Erythroblast (primary cell): ENCODE measurements around the gene ASAH2.

Experiments used
- DNase-seq, 2 experiments: peaks; one replicate each; lab custom pipeline; 2025; lab: John Stamatoyannopoulos, UW
- GATA1 ChIP-seq: IDR thresholded peaks from 2 replicates; pipeline ENCODE4 v1.6.1; 2011; ENCODE audit warnings: low read depth, mild to moderate bottlenecking, control low read depth, low read length, moderate library complexity
- POLR2A ChIP-seq: IDR thresholded peaks from 2 replicates; pipeline ENCODE4 v1.6.1; 2011; ENCODE audit warnings: mild to moderate bottlenecking, low read length

Gene ASAH2

GRCh38 chr10:50251394-50251793 lies at the start of gene ASAH2:
Gene ASAH2 (minus strand): TSS chr10:50251516. CDS start chr10:50248610, 2,906 bp downstream.
- TF ChIP-seq POLR2A, result no peak
- TF ChIP-seq GATA1, result no peak
- no peak for DNase-seq

DNA sequence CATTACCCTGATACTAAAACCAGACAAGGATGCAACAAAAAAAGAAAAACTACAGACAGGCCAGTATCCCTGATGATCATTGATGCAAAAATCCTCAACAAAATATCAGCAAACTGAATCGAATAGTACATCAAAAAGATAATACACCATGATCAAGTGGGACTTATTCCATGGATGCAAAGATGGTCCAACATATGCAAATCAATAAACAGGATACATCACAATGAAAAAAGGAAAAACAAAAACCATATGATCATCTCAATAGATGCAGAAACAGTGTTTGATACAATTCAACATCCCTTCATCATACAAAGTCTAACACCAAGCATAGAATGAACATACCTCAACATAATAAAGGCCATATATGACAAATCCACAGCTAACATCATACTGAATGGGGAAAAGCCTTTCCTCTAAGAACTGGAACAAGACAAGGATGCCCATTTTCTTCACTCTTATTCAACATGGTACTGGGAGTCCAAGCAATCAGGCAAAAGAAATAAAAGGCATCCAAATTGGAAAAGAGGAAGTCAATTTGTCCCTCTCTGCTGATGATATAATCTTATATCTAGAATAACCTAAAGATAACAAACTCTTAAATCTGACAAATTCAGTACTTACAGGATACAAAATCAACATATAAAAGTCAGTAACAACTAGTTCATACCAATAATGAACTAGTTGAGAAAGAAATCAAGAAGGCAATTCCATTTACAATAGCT lies 48.8 kb upstream of the ASAH2 start:
- no peak for TF ChIP-seq GATA1
- no peak for TF ChIP-seq POLR2A
- DNase-seq, result no peak

DNA sequence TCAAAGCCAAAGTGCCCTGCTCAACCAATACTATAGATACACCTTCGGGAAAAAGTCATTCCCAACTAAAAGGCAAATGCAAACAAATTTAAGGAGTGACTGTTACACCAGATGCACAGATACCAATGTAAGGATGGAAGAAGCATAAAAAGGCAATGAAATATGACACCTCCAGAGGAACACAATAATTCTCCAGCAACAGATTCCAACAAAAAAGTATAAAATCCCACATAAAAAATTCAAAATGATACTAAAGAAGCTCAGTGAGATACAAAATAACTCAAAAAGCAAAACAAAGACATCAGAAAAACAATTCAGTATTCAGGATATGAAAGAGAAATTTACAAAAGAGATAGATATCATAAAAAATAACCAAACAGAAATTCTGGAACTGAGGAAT lies 44.1 kb upstream of the ASAH2 start:
- no peak for DNase-seq
- TF ChIP-seq GATA1 (no peak), POLR2A (no peak)

DNA sequence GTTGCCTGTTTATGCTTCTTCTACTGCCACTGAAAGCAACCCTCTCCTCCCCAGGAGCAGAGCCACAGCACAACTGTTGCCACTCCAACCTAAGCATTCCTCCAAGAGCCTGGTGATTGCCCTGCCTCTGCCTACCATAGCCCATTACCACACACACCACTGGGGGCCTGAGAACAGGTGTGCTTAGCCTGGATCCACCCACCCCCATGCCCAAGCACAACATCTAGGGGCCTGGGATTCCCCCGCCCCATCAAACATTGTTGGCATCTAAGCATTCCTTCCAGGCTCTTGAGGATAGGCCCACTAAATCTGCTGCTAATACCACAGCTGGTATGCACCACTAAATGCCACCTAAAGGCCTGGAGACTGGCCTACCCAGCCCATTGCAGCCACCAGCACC lies 43.3 kb upstream of the ASAH2 start:
- TF ChIP-seq GATA1, result no peak
- TF ChIP-seq POLR2A, result no peak
- no peak for DNase-seq

DNA sequence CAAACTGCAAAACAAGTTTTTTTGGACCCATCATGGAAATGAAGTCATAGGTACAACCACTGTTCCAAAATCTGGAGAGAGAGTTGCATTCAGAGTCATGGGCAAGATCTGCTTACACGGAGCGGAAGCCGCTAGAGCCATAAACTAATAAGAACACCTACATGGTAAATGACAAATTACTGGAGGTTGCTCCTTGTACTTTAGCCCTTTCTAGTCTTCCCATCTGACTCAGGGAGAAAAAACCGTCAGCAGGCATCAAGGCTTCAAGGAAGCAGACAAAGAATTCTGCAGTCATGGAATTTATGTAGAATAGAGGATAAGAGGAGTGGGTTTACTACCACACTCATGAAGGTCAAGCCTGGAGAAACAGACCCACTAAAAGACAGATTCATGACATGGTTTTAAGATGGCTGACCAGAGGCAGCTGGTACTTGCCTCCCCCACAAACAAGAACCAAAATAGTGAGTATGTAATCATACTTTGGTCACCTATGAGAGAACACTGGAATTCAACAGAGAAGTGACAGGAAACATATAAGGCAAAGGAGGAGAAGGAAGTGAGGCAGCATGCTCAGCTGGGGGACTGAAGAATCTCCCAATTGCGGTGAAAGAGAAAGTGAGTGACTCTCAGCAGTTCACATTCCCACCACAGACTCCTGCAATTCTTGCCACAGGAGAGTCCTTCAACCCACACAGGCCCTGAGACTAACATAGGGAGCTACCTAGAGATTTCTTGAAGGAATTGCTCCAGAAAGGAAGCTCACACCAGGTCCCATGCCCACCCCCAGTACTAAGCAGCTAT lies 42.4 kb upstream of the ASAH2 start:
- no peak for DNase-seq
- TF ChIP-seq GATA1, result no peak
- TF ChIP-seq POLR2A, result no peak

DNA sequence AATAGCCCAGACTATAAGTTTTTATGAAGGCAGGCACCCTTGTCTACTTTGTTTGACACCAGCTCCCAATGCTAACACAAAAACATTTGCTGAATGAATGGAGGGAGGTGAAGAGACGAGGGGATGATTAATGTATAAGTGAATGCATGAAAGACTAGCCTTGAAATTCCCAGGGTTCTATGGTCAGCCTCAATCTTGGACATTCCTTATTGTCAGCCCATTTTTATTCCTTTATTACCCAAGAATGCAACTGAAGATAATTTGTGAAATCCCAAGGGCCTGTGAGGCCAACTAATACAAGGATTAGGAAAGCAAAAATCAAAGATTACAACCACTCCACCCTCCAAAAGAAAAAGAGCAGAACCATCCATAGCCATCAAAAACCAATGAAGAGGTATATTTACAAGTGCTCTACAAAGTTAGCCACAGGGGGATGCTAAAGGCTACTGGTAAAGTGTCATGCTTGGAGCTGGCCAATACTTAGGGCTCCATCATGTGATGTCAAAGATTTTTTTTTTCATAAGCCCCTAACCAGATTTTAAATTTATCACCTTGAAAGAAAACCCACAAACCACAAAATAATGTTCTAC lies 40.0 kb upstream of the ASAH2 start:
- peak; percentile 35 to 48 for DNase-seq
- TF ChIP-seq GATA1 (no peak), POLR2A (no peak)

- no peak for DNase-seq
- TF ChIP-seq GATA1 (no peak), POLR2A (no peak)
Measured at GRCh38 chr10:50289196-50289595, 37.9 kb upstream of the ASAH2 start.

DNA sequence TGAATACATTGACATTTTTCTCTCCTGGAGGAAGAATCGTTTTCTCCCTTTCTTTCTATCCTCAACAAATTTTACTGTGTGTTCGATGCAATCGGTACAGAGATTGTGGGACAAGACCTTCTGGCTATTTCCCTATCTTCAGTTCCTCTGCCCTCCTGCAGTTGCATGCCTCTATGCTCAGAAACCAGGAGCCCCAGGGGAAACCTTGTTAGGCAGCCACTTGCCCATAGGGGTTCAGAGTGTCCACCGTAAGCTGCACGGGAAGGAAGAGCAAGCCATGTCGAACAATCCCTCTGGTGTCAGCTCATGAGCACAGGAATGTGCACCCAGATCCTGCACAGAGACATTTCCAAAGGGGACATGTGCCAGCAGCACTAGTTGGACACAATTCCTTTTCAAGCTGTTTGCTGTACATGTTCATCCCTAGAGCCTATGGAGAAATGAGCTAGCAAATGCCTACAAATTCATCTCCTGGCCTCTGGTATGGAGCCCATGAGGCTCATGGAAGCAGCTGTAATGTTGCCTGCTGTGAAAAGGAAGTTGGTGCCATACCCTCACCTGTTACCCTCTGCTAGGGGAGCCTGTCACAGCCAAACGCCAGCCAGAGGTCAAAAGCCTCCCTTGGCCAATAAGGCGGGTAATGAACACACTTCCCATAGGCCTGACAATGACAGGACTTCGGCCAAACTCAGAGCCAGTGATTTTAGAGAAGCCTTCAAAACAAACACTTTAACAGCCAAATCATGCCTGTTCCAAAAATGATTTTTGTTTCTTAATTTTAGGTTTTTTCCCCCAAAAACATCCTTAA lies 35.9 kb upstream of the ASAH2 start:
- TF ChIP-seq GATA1 (no peak), POLR2A (no peak)
- DNase-seq, result no peak

DNA sequence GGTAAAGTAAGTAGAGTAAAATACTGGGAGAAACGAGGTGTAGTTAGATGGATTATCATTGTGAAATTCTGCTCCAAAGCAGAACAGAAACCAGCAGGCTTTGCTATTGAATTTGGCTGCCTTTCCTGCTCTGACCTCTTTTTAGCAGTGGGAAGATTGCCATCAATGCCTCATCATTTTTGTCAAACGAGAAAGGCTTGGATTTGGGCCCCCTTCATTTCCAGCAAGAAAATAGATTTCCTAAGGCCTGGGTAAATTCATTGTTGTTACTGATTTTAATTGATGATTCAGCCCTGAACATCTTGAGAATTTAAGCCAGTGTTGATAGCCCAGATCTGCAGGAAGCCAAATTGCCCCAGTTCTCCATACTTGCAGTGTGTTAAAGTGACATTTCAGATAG lies 35.2 kb upstream of the ASAH2 start:
- no peak for DNase-seq
- TF ChIP-seq GATA1 (no peak), POLR2A (no peak)

- TF ChIP-seq POLR2A (no peak), GATA1 (no peak)
- no peak for DNase-seq
Measured at GRCh38 chr10:50281967-50282522, 30.7 kb upstream of the ASAH2 start.

GRCh38 chr10:50281210-50281966 lies 30.1 kb upstream of the ASAH2 start:
- TF ChIP-seq GATA1 (no peak), POLR2A (no peak)

DNA sequence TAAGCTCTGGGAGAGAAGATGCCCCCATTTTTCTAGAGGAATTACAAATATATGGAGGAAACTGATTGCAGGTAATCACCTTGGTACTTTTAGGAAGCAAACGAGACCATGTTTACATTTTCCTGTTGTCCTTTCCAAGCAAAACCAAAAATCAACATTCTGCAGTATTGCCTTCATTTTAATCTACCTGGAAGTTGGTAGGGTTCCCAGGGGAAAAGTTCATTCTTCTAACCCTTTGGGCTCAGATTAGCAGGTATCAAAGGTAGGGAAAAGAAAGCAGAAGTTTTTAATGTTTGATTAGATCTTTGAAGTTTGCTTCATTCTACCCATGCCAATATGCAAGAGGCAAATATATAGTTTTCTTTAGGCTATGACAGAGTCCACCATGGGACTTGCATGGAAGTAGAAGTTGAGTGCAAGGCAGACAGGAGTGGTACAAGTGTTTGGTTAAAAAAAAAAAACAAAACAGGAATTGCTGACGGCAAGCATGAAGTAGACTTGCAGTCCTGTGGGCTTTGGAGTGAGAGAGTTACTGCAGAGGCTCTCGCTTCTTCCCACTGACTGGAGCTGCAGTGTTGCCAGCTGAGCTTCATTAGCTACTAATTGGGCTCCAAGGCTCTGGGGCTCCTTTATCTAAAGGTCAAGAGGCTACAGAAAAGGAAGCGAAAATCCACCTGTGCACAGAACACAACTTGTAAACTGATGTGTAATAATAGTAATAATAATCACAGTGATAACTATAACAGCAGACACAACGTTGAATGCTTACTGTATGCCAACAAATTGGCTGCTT lies 28.9 kb upstream of the ASAH2 start:
- TF ChIP-seq GATA1, result no peak
- no peak for TF ChIP-seq POLR2A
- no peak for DNase-seq

More at GRCh38 chr10:50281210-50281966, 30.1 kb upstream of the ASAH2 start:
- DNase-seq, result no peak
